PFSK-1 (cell line): Measurements from ENCODE around the gene DENND2D.

Experiments
- POLR2AphosphoS5 ChIP-seq: IDR thresholded peaks from 2 replicates; pipeline ENCODE4 v1.6.1; 2012; ENCODE audit warnings: low read depth, mild to moderate bottlenecking, control low read depth, low read length, moderate library complexity
- TAF1 ChIP-seq: IDR thresholded peaks from 2 replicates; pipeline ENCODE4 v1.6.1; 2012; ENCODE audit warnings: low read length, control low read depth, borderline replicate concordance; ENCODE audit not compliant: insufficient read depth

DNA sequence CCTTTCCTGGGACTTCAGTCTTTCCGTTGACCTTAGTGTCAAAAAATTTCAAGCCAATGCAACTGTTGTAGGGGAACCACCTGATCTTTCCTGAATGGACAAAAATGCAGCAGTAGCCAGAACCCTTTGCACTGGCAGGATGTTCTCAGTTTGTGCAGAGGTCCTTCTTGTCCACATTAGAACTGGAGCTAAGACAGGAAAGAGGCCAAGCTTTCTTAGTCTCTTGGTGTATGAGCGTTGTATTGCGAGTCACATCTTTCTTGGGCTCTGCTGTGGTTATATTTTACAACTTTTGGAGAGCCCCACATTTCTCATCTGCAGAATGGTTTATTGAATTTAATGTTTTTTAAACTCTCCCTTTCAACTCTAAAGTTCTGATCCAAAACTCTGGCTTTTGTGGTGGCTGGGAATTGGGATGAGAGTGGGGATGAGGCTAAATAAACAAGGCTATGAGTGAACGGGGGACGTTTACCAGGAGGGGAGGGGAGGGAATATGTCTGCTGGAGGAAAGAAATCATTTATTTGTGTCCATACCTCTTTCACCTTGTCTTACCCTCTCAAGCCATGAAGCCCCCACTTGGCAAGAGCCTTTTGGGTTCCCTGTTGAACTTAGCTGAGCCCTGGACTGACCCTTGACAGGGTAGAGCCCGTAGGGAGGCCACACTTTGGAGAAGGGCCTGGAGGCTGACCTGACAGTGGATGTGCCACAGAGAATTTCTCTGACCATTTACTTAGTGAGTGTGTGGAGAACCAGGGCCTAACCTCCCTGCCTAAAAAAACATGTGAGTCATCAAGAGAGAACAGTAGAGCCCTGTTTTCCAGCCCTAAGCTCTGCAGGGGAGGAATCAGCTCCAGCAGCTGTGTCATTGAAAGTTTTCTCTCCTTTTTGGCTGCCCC, 27.7 kb upstream of the DENND2D start:
- TF ChIP-seq TAF1 (no peak), POLR2AphosphoS5 (no peak)
